ENCODE results near the gene MILR1.

Gene MILR1

DNA sequence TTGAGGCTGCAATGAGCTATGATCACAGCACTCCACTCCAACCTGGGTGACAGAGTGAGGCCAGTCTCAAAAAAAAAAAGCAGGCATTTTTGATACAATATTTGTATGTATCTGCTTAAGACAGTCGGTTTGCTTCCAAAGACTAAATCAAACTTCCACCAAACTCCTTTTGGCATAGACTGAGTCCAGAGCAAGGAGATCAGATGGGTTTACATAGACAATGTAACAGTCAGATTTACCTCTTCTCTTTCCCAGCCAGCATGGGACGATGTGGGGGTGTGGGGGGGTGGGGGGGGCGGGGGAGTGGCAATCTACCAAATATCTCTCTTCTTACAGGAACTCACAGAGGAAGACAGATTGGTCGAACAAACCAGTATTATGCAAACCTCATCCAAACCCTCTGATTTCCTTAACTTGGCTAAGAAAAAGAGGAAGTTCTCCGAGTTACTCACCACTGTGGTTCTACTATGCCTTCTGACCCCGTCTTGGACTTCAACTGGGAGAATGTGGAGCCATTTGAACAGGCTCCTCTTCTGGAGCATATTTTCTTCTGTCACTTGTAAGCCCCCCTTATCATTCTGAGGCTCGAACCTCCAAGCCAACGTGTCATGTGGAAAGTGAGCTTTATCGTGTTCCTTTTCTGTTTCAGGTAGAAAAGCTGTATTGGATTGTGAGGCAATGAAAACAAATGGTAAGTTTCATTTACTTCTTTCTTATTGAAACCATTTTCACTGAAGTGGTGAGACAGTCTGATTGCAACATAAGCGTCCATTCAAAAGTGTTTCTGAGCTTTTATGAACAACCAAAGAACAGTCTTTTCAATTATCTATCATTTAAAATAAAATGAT, at the start of gene MILR1:
Gene MILR1 (plus strand): TSS at position 451 of the 848 bp plus-strand sequence. CDS start 54 bp downstream, at position 505.
- in situ Hi-C loops (cut with MboI; ENCODE audit: low sequenced_read_pairs), result no loop called here

DNA sequence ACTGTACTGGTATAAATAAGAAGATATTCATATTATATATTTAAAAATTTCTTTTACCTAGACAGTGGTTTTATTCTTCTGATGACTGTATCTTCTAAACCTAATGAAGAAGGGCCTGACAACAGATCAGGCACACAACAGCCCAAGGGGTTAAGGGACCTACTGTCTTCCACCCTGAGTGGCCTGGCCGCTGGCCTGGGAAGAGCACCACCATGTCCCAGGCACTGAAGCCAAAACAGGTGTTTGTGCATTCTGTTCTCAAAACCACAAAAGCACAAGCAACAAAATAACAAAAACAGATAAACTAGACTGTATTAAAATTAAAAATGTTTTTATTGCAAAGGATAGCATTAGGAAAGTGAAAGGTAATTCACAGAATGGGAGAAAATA, 49.2 kb upstream of the MILR1 start:
- in situ Hi-C loops (cut with MboI; ENCODE audit: low sequenced_read_pairs), result no loop called here

DNA sequence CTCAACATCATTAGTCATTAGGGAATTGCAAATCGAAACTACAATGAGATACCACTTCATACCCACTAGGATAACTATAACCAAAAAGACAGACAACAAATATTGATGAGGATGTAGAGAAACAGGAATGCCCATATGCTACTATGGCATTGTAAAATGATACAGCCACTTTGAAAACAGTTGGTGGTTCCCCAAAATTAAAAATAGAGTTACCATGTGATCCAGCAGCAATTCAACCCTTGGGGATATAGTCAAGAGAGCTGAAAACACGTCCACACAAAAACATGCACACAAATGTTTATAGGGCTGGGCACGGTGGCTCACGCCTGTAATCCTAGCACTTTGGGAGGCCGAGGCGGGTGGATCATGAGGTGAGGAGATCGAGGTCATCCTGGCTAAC, 48.3 kb upstream of the MILR1 start:
- in situ Hi-C loops (cut with MboI; ENCODE audit: low sequenced_read_pairs), result no loop called here

- in situ Hi-C loops (cut with MboI; ENCODE audit: low sequenced_read_pairs), result no loop called here
Observed at GRCh38 chr17:64401244-64401860, 47.6 kb upstream of the MILR1 start.

- in situ Hi-C loops (cut with MboI; ENCODE audit: low sequenced_read_pairs), result no loop called here
Observed at GRCh38 chr17:64401941-64402340, 47.0 kb upstream of the MILR1 start.

DNA sequence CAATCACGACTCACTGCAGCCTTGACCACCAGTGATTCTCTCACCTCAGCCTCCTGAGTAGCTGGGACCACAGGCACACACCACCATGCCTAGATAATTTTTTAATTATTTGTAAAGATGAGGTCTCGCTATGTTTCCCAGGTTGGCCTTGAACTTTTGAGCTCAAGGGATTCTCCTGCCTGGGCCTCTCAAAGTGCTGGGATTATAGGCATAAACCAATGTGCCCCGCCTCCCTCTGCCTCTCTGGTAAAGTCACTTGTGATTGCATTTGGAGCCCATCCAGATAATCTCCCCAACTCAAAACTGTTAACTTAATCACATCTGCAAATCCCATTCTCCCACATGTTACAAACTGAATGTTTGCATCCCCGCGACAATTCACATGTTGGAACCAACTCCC, 46.4 kb upstream of the MILR1 start:
- in situ Hi-C loops (cut with MboI; ENCODE audit: low sequenced_read_pairs), result no loop called here

- in situ Hi-C loops (cut with MboI; ENCODE audit: low sequenced_read_pairs), result no loop called here
Observed at GRCh38 chr17:64403881-64404460, 44.9 kb upstream of the MILR1 start.

DNA sequence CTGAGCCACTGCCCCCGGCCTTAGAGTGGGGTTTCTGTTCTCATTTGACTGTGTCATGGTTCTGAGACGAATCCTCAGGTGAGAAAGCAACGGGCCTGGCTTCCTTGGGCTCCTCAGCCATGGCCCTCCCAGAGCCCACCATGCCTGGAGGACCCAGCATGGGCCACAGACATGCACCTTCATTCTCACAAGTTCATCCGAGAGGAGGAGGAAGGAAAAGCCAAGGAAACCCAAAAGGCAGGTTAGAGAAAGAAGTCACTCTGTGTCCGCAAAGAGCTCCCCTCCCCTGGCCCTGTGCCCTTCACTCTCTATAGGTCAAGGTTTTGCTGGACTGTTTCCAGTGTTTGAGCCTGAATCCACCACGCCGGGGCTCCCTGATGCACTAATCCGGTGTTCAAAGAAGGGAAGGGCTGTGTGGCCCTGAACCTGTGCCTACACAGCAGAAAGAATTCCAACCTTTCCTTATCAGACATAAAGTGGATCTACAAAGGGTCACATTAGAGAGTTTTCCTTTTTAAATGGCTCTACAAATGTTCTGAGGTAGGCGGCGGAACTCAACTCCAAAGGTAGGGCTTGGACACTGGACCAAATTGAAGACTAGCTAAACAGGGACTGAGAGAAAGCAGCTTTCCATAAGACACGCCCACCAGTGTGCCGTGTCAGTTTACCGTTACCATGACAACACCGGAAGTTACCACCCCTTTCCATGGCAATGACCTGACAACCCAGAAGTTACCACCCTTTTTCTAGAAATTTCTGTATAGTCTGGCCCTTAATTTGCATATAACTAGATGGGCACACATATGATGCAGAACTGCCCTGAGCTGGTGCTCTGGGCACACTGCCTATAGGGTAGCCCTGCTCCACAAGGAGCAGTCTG, 42.4 kb upstream of the MILR1 start:
- in situ Hi-C loops (cut with MboI; ENCODE audit: low sequenced_read_pairs), result no loop called here

- in situ Hi-C loops (cut with MboI; ENCODE audit: low sequenced_read_pairs), result no loop called here
Observed at GRCh38 chr17:64410750-64411490, 38.0 kb upstream of the MILR1 start.

DNA sequence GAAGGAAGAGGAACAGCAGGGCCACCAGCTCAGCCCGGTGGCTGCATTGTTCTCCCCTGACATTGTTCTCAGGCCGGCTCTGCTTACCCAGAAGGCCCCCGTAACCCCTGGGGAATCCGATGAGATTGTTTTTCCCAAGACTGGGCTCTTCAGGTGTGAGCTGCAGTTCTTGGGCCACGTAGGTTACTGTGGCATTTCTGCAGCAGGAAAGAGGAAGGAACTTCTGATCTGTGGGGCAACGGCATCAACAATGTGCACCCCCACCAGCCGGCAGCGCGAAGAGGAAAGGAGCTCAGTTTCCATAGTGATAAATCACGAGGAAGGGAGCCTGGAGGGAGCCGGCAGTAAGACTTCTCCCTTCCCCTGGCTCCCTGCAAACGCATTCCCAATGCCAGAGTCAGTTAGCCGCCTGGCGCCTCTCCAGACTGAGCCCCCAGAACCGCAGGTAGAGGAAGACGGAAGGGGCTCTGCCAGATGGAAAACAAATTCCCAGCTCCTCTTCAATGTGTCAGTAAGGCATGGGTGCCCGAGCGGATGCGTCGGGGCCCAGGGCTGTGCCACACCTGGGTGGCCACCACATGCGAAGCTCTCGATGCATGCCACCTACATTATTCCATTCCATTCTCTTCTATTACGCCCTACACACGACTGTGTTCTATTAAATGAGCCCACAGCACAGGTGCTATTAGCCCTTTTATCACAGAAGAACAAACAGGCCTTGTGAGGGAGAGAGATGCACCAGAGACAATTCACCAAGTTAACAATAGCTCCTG, 36.7 kb upstream of the MILR1 start:
- in situ Hi-C loops (cut with MboI; ENCODE audit: low sequenced_read_pairs), result no loop called here

- in situ Hi-C loops (cut with MboI; ENCODE audit: low sequenced_read_pairs), result no loop called here
Observed at GRCh38 chr17:64412944-64413381, 36.0 kb upstream of the MILR1 start.

DNA sequence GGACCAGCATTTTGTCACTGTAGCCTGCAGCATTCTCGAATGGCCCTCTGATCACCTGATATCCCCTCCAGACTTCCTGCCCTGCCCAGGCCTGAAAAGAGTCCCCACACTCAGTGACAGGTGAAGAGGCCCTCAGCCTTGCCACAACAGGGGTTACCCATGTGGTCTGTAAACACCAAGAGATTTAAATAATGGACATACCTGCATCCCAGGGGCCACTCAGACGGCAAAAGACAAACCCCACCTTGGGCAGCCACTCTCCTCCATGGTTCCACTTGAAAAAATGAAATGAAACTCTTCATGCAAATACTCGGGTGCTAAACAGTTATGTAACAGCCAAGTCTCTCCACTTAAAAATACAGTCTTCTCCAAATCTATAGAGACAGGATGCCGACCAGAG, 35.4 kb upstream of the MILR1 start:
- in situ Hi-C loops (cut with MboI; ENCODE audit: low sequenced_read_pairs), result no loop called here

GRCh38 chr17:64418506-64419339, 30.2 kb upstream of the MILR1 start:
- in situ Hi-C loops (cut with MboI; ENCODE audit: low sequenced_read_pairs), result loop anchor here (5.0 kb wide), 1 partner anchor 96 kb away; no protein-coding TSS in a partner anchor

DNA sequence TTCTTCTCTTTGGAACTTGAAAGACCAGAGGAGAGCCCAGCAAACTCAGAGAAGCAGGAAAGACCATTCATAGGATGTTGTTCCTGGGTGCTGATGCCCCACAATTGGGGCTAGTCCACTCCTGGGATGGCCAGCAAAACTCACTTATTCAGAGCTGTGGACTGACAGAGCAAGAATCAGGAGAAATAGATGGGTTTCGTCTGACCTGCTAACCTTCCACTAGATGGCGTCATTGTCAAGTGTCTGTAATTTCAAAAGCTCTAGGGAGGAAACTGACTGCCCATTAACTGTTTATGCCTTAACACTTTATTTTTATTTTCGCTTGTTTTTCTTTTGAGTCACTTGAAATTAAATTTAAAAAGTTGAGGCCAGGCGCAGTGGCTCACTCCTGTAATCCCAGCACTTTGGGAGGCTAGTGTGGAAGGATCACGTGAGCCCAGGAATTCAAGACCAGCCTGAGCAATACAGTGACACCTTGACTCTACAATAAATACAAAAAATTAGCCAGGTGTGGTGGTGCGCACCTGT, 28.7 kb upstream of the MILR1 start:
- in situ Hi-C loops (cut with MboI; ENCODE audit: low sequenced_read_pairs), result loop anchor here (10.0 kb wide), 1 partner anchor 75 kb away; the partner anchor contains the start of gene POLG2

DNA sequence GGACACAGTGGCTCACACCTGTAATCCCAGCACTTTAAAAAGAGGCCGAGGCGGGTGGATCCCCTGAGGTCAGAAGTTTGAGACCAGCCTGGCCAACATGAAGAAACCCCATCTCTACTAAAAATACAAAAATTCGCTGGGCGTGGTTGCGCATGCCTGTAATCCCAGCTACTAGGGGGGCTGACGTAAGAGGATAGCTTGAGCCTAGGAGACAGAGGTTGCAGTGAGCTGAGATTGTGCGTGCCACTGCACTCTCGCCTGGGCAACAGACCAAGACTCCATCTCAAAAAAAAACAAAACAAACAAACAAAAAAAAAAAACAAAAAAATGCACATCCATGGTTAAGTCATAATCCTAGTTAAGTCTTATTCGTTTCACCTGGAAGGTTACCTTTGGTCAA, 26.8 kb upstream of the MILR1 start:
- in situ Hi-C loops (cut with MboI; ENCODE audit: low sequenced_read_pairs), result loop anchor here (10.0 kb wide), 1 partner anchor 73 kb away; the partner anchor contains the start of gene POLG2

DNA sequence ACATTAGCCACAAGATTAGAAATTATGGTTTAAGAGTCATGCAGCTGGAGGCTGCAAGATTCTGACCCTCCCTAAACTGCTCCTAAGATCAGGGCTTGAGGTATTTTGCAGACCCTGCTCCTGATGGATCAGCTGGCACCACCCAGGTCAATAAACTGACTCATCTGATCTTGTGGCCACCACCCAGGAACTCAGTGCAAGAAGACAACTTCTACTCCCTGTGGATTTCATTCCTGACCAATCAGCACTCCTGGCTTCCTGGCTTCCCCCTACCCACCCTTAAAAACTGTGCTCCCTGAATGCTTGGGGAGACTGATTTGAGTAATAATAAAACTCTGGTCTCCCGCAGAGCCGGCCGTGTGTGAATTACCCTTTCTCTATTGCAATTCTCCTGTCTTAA, 25.0 kb upstream of the MILR1 start:
- in situ Hi-C loops (cut with MboI; ENCODE audit: low sequenced_read_pairs), result loop anchor here (10.0 kb wide), 1 partner anchor 71 kb away; the partner anchor contains the start of gene POLG2

- in situ Hi-C loops (cut with MboI; ENCODE audit: low sequenced_read_pairs), result loop anchor here (10.0 kb wide), 1 partner anchor 70 kb away; the partner anchor contains the start of gene POLG2
Observed at GRCh38 chr17:64424324-64424849, 24.5 kb upstream of the MILR1 start.

DNA sequence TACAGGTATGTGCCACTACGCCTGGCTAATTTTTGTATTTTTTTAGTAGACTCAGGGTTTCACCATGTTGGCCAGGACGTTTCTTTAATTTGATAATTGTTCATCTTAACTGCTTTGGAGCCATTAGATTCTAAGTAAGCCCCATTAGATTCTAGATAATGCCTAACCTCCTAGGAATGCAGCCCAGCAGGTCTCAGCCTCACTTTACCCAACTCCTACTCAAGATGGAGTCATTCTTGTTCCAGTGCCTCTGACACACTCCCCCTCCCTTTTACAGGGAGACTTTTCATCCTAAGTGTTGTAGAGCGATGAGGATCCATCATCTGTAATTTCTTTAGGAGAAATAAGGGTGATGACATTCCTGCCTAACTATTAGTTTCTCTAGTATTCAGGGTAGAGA, 23.7 kb upstream of the MILR1 start:
- in situ Hi-C loops (cut with MboI; ENCODE audit: low sequenced_read_pairs), result loop anchor here (10.0 kb wide), 1 partner anchor 70 kb away; the partner anchor contains the start of gene POLG2

Measured in HL-60/S4 treated with retinoic acid at 250 ng/mL for 4 days and 3 days (cell line).